GM04503 (cell line): ENCODE measurements around the gene E4F1.
A peak's percentile ranks its signal among the peaks of the same experiment; 100 is the strongest.
"Not testable (repeated sequence)": the region's sequence is repeated elsewhere in the genome, so short reads cannot be mapped to it uniquely, and the experiment has no call there.

Experiments
- DNase-seq: peaks from one replicate; pipeline ENCODE4 v3.0.0-alpha.2; 2012; ENCODE audit warnings: low read depth

E4F1 gene

GRCh38 chr16:2244926-2245795, 21.8 kb downstream of the E4F1 start:
- DNase-seq = no peak

- no peak for DNase-seq
Measured at GRCh38 chr16:2246301-2246885, 23.0 kb downstream of the E4F1 start.

- DNase-seq = no peak
Measured at GRCh38 chr16:2250652-2251295, 27.4 kb downstream of the E4F1 start.

GRCh38 chr16:2251296-2252111, 28.1 kb downstream of the E4F1 start, which contains the start of gene ECI1:
TSS of gene ECI1 (minus strand) at chr16:2251587. CDS start at chr16:2251566, 21 bp downstream.
- peak; percentile 60 for DNase-seq

GRCh38 chr16:2252806-2253148, 29.4 kb downstream of the E4F1 start:
- no peak for DNase-seq

- no peak for DNase-seq
Measured at GRCh38 chr16:2253293-2253692, 29.9 kb downstream of the E4F1 start.

- DNase-seq = no peak
Measured at GRCh38 chr16:2256531-2257140, 33.2 kb downstream of the E4F1 start.

- no peak for DNase-seq
Measured at GRCh38 chr16:2257726-2258125, 34.3 kb downstream of the E4F1 start.

- DNase-seq = not testable (repeated sequence)
Measured at GRCh38 chr16:2258530-2258929, 35.1 kb downstream of the E4F1 start.

- DNase-seq = no peak
Measured at GRCh38 chr16:2260250-2260649, 36.9 kb downstream of the E4F1 start.

- DNase-seq = not testable (repeated sequence)
Measured at GRCh38 chr16:2263026-2263425, 39.6 kb downstream of the E4F1 start.

- DNase-seq = not testable (repeated sequence)
Measured at GRCh38 chr16:2266887-2267286, 43.5 kb downstream of the E4F1 start.

GRCh38 chr16:2267505-2267912, 44.1 kb downstream of the E4F1 start:
- not testable (repeated sequence) for DNase-seq

GRCh38 chr16:2267913-2268666, 44.7 kb downstream of the E4F1 start, which contains the start of gene RNPS1:
TSS of gene RNPS1 (minus strand) at chr16:2268126. CDS start at chr16:2264643, 3,483 bp downstream.
- DNase-seq = peak; percentile 74

GRCh38 chr16:2270070-2270462, 46.7 kb downstream of the E4F1 start:
- DNase-seq = no peak

GRCh38 chr16:2270588-2271470, 47.4 kb downstream of the E4F1 start:
- DNase-seq = no peak

GRCh38 chr16:2271848-2272461, 48.6 kb downstream of the E4F1 start:
- no peak for DNase-seq

- DNase-seq = no peak
Measured at GRCh38 chr16:2273484-2273883, 50.1 kb downstream of the E4F1 start.

- DNase-seq = no peak
Measured at GRCh38 chr16:2273931-2274330, 50.5 kb downstream of the E4F1 start.
